Spinal cord (tissue), 10 donors: ENCODE results near the gene NPPC. TPM values are rescaled to one million over a fixed set of nuclear protein-coding genes. Genes with fewer than 3 reads are reported as not detected.

Experiments
- DNase-seq, 6 donors: peaks; one replicate each; pipeline versions ENCODE4 v3.0.0 to v3.0.0-alpha.2; 2013 to 2015; ENCODE audit warnings: low spot score in 6 of 6, low read depth in 4 of 6
- H3K27ac ChIP-seq: one replicate; pipeline ENCODE4 v1.5.1; 2013; ENCODE audit warnings: low read depth, low read length, control low read depth
- H3K27me3 ChIP-seq: one replicate; pipeline ENCODE4 v1.6.1; 2013; ENCODE audit warnings: low read length; ENCODE audit not compliant: control insufficient read depth, insufficient read depth
- H3K36me3 ChIP-seq: one replicate; pipeline ENCODE4 v1.6.1; 2013; ENCODE audit warnings: low read length; ENCODE audit not compliant: control insufficient read depth, insufficient read depth
- H3K4me1 ChIP-seq: one replicate; pipeline ENCODE4 v1.6.1; 2013; ENCODE audit warnings: low read length; ENCODE audit not compliant: control insufficient read depth, insufficient read depth
- H3K4me3 ChIP-seq: one replicate; pipeline ENCODE4 v1.5.1; 2013; ENCODE audit warnings: low read depth, low read length, control low read depth
- H3K9me3 ChIP-seq: one replicate; pipeline ENCODE4 v1.6.1; 2013; ENCODE audit warnings: low read length; ENCODE audit not compliant: control insufficient read depth, insufficient read depth
- WGBS: methylation state at CpG from one replicate; pipeline ENCODE4 v1.1.5; 2013; ENCODE audit warnings: missing lambda C conversion rate; ENCODE audit not compliant: insufficient coverage; 5-methylcytosine and 5-hydroxymethylcytosine counted together
- polyA plus RNA-seq, 2 donors: library from polyadenylated mRNA; unstranded; fragments of 120-200 nt; gene quantifications; one replicate each; pipeline ENCODE4 v1.2.1, GENCODE V29; 2013; ENCODE audit not compliant: insufficient read length in 2 of 2
- total RNA-seq, 2 donors: library from RNA; depleted of rRNA in 1 of 2; stranded (reverse); fragments of 120-200 nt in 1 of 2; fragments of >200 nt in 1 of 2; gene quantifications; one replicate each; pipeline versions ENCODE4 v1.2.3 to v1.2.4, GENCODE V29; 2013 to 2014
- donor health status: healthy.

NPPC gene
- total and polyA plus RNA-seq, 4 donors, result 16.6 to 33.2 (median 22.2) TPM

DNA sequence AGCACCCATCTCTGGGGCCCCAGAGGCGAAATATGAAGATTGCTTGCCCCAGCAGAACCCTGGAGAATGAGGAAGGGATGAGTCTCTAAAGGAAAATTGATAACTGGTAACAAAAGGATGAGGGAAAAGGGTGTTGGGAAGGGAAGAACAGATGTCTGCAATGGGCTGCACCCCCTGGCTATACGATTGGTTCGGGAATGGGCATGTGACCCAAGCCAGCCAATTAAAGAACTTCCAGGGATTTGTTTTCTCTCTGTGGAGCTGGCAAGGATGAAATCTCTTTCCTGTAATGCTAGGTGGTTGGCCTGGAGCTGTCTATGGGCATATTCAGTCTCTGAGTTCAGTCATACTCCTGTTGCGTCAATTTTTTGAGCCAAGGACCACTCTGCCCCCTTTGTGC is 12.8 kb upstream of the NPPC start:
- Histone ChIP-seq H3K4me1 (peaks cover 1% of the 10 kb centered on the region), H3K27me3 (no peaks in the 10 kb centered on the region), H3K36me3 (no peaks in the 10 kb centered on the region), H3K9me3 (no peaks in the 10 kb centered on the region), H3K4me3 (no peak overlapping the region), H3K27ac (no peak overlapping the region)
- DNase-seq, result no peak
- 94% methylated on average over 4 of the region's 4 CpGs for WGBS

DNA sequence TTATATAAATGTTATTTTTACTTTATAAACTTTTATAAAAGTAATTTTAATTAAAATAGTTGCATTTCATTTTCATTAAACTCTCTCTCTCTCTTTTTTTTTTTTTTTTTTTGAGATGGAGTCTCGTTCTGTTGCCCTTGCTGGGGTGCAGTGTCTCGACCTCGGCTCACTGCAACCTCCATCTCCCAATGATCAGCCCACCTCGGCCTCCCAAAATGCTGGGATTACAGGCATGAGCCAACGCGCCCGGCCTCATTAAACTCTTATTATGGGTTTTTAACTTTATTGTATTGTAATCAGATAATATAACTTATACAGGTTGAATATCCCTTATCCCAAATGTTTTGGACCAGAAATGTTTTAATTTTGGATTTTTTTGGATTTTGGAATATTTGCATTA is 10.9 kb upstream of the NPPC start:
- H3K27me3 ChIP-seq, result no peaks in the 10 kb centered on the region
- no CpG with 5 or more reads among the region's 7 CpGs for WGBS
- peaks cover 10% of the 10 kb centered on the region for H3K4me1 ChIP-seq
- H3K4me3 ChIP-seq, result no peak overlapping the region
- no peak for DNase-seq
- no peak overlapping the region for H3K27ac ChIP-seq
- no peaks in the 10 kb centered on the region for H3K36me3 ChIP-seq
- no peaks in the 10 kb centered on the region for H3K9me3 ChIP-seq

DNA sequence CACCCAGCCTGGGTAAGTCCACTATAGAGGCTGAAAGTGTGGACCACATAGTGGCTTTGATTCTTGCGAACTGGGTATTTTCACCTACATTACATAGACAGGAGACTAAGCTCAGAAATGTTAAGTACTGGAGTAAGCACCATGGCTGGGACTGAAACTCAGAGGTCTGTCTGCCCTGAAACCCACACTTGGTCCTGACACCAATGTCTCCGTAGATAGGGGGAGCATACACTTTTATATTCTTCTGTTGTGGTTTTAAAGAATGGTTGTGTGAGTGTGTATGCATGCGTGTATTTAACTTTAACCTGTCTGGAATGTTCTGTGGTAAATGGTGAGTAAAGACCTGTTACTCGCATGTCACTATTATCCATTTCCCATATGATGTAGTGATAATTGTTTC is 10.3 kb upstream of the NPPC start:
- peaks cover 10% of the 10 kb centered on the region for H3K4me1 ChIP-seq
- no peaks in the 10 kb centered on the region for H3K27me3 ChIP-seq
- H3K9me3 ChIP-seq, result no peaks in the 10 kb centered on the region
- no peak overlapping the region for H3K27ac ChIP-seq
- H3K36me3 ChIP-seq, result no peaks in the 10 kb centered on the region
- no peak for DNase-seq
- WGBS, result 71% methylated on average over 1 of the region's 4 CpGs
- no peak overlapping the region for H3K4me3 ChIP-seq

DNA sequence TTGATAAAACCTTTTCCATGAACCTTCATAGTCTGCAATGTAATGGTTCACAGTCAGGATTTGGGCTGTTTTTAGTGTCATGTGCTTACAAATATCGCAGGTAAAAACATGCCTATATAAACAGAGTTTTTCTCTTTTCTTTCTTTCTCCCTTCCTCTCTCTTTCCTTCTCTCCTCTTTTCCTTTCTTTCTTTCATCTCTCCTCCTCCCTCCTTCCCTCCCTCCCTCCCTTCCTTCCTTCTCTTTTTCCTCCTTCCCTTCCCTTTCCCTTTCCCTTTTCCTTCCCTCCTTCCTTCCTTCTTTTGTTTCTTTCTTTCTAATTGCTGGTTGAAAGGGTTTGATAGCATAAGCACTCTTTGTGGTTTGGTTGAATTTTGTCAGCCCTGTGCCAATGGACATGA is 9.6 kb upstream of the NPPC start:
- 100% methylated on average over 1 of the region's 1 CpG for WGBS
- no peaks in the 10 kb centered on the region for H3K9me3 ChIP-seq
- peaks cover under 1% of the 10 kb centered on the region for H3K27me3 ChIP-seq
- peaks cover 10% of the 10 kb centered on the region for H3K4me1 ChIP-seq
- DNase-seq, result no peak
- H3K27ac ChIP-seq, result no peak overlapping the region
- no peaks in the 10 kb centered on the region for H3K36me3 ChIP-seq
- no peak overlapping the region for H3K4me3 ChIP-seq

DNA sequence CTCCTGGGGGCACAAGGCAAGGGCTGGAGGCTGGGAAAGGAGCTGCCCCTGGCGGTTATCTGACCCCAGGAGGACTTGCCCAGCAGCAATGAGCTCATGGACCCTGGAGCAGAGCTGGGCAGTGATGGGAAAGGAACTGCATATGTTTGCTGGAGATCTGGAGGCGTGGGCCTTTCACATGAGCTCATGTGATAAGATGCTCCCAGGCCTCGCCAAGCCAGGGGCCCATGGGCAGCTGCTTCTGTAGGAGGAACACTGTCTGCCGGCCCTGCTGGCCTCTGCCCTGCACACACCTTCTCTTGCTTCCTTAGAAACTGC is 9.0 kb upstream of the NPPC start:
- DNase-seq, result no peak
- WGBS, result 75% methylated on average over 3 of the region's 4 CpGs
- H3K27ac ChIP-seq, result no peak overlapping the region

DNA sequence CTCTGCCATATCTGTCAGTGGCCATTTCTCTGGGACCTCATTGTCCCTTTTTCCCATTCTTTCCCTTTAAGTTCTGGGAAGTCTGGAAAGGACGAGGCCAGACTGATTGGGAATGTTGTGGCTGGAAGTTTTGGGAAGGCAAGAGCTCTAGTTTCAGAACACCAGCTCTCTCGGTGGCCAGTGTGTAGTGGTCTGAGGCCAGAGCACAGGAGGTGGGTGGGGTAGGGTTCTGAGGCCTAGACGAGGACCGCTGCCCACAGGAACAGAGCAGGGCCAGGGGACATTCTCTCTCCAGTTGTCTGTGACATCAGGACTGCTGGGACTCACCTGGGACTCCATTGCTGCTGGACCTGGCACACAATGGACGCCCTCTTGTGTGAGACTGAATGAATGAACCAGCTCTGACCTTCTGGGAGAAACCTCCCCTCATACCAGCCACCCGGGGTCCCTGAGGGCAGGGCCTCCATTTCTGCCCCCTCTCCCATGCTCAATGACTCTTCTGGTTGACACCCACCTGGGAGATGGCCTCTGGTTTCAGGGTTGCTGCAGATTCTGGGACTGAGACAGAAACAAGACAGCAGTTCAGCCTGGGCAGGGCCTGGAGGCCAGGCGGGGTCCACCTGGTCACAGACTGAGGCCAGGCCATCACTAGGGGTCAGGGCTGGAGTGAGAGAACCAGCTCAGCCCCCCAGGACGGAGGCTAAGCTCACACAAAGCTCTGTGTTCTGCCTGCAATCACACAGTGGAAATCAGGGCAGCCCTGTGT is 8.4 kb upstream of the NPPC start:
- H3K4me3 ChIP-seq, result no peak overlapping the region
- H3K4me1 ChIP-seq, result peaks cover 17% of the 10 kb centered on the region
- DNase-seq, result no peak
- H3K9me3 ChIP-seq, result no peaks in the 10 kb centered on the region
- no peak overlapping the region for H3K27ac ChIP-seq
- no peaks in the 10 kb centered on the region for H3K36me3 ChIP-seq
- peaks cover 2% of the 10 kb centered on the region for H3K27me3 ChIP-seq
- 75% methylated on average over 8 of the region's 8 CpGs for WGBS

More for the DNA sequence above, 9.0 kb upstream of the NPPC start:
- H3K9me3 ChIP-seq, result no peaks in the 10 kb centered on the region
- H3K36me3 ChIP-seq, result no peaks in the 10 kb centered on the region
- H3K27me3 ChIP-seq, result peaks cover 2% of the 10 kb centered on the region
- no peak overlapping the region for H3K4me3 ChIP-seq
- peaks cover 11% of the 10 kb centered on the region for H3K4me1 ChIP-seq

DNA sequence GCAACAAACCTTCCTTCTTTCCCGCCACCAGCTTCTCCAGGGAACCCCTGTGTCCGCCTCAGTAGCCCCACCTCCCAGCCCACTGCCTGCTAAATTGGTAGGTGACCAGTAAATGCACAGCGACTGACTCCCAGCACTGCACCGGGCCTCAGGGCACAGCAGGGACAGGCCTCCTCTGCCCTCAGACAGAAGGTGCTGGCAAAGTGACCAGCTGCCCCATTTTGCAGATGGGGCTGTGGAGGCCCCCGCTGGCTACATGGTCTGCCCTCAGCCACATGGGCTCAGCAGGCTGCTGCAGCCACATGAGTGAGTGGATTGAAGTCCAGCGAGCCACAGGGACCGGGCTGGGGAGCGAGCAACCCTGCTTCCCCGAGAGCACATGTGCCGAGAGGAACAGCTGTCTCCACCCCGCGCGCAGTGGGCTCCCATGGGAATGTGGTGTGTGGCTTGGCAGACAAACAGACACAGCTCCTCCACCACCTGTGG is 7.8 kb upstream of the NPPC start:
- no peak for DNase-seq
- no peaks in the 10 kb centered on the region for H3K36me3 ChIP-seq
- WGBS, result 73% methylated on average over 8 of the region's 13 CpGs
- H3K9me3 ChIP-seq, result no peaks in the 10 kb centered on the region
- H3K4me3 ChIP-seq, result no peak overlapping the region
- peaks cover 2% of the 10 kb centered on the region for H3K27me3 ChIP-seq
- H3K4me1 ChIP-seq, result peaks cover 19% of the 10 kb centered on the region
- H3K27ac ChIP-seq, result no peak overlapping the region

DNA sequence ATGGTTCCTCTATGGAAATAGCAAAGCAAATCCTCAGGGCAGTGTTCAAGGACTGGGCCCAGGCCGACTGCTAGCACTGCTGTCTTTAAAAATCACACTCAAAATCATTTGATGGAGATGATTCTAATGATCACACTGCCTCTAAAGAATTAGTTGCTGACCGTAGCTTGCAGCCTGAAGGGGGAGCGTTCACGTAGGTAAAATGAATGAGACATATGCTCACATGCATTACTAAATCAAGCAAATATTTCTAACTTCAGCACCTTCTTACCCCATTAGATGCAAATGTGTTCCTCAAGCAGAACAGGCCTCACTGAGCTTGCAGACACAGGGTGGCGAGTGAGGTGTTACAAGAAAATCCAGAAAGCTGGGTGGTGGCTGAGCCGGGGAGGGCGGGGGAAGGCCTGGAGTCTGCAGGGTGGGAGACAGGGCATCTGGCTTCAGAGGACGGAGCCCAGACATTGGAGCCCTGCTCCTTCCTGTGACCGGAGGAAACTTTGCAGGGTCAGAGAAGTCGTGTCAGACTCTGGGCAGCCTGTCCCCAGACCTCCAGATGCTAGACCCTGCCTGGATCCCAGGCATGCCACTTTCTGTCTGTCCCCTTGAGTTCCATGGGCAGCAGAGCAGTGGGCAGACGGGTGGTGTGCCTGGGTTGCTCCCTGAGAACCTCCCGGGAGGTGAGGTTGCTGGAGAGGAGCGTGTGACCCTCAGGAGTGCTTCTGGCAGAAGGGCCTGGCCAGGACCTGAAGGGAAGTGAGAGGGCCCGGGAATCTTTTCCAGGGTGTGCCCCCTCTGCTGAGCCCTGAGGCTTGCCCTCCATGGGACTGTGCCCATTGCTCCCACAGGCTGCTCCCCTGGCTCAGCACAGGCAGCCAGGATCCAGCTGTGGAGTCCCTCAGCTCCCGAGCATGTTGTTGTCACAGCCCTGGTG is 7.1 kb upstream of the NPPC start:
- peak in 1 of 6 donors; percentile 52 for DNase-seq
- peaks cover 22% of the 10 kb centered on the region for H3K4me1 ChIP-seq
- WGBS, result 83% methylated on average over 11 of the region's 15 CpGs

DNA sequence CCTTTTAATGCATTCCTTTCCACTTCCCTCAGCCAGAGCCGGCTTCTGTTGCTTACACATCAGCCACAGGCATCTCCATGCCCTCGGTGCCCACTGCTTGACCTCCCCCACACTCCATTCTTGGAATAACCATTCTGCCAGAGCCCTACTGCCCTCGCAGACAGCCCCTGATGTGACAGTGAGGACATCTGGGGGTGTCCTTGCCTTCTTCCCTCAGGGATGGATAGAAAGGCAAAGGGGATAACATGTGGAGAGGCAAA is 6.4 kb upstream of the NPPC start:
- 79% methylated on average over 2 of the region's 3 CpGs for WGBS
- peaks cover 23% of the 10 kb centered on the region for H3K4me1 ChIP-seq

More for the DNA sequence above, 7.1 kb upstream of the NPPC start:
- Histone ChIP-seq H3K27me3 (peaks cover 3% of the 10 kb centered on the region), H3K36me3 (no peaks in the 10 kb centered on the region), H3K9me3 (no peaks in the 10 kb centered on the region), H3K27ac (no peak overlapping the region), H3K4me3 (no peak overlapping the region)

More for the DNA sequence above, 6.4 kb upstream of the NPPC start:
- H3K27me3 ChIP-seq, result peaks cover 9% of the 10 kb centered on the region
- H3K27ac ChIP-seq, result no peak overlapping the region
- H3K36me3 ChIP-seq, result no peaks in the 10 kb centered on the region
- H3K9me3 ChIP-seq, result no peaks in the 10 kb centered on the region
- DNase-seq, result no peak
- no peak overlapping the region for H3K4me3 ChIP-seq
